Raji (cell line): Measurements from ENCODE around the gene KIF4A.
A peak's percentile ranks its signal among the peaks of the same experiment; 100 is the strongest.

Source experiments
- POLR2A ChIP-seq: IDR thresholded peaks from 2 replicates; pipeline ENCODE4 v1.6.1; 2011; ENCODE audit warnings: low read depth, low read length, control low read depth; ENCODE audit not compliant: insufficient read depth

KIF4A gene

GRCh38 chrX:70289793-70290770 lies at the start of gene KIF4A, which contains the start of gene PDZD11:
Gene KIF4A, plus strand, starts transcription at chrX:70290104. Its CDS starts 355 bp downstream, at chrX:70290459.
Gene PDZD11, minus strand, starts transcription at chrX:70289927. Its CDS starts 586 bp downstream, at chrX:70289341.
- peak; percentile 77 for TF ChIP-seq POLR2A

GRCh38 chrX:70240751-70241150 lies 49.2 kb upstream of the KIF4A start:
- TF ChIP-seq POLR2A, result no peak

GRCh38 chrX:70241501-70241900 lies 48.4 kb upstream of the KIF4A start:
- TF ChIP-seq POLR2A, result no peak

GRCh38 chrX:70244881-70245280 lies 45.0 kb upstream of the KIF4A start:
- TF ChIP-seq POLR2A, result no peak

GRCh38 chrX:70247252-70247651 lies 42.7 kb upstream of the KIF4A start:
- TF ChIP-seq POLR2A, result no peak

- TF ChIP-seq POLR2A, result no peak
Measured at GRCh38 chrX:70252491-70252890, 37.4 kb upstream of the KIF4A start.

- TF ChIP-seq POLR2A, result no peak
Measured at GRCh38 chrX:70253377-70254062, 36.4 kb upstream of the KIF4A start.

- TF ChIP-seq POLR2A, result no peak
Measured at GRCh38 chrX:70254063-70254400, 35.9 kb upstream of the KIF4A start.

GRCh38 chrX:70254909-70255308 lies 35.0 kb upstream of the KIF4A start:
- TF ChIP-seq POLR2A, result no peak

GRCh38 chrX:70255452-70255851 lies 34.5 kb upstream of the KIF4A start:
- TF ChIP-seq POLR2A, result no peak

- TF ChIP-seq POLR2A, result no peak
Measured at GRCh38 chrX:70257423-70258288, 32.2 kb upstream of the KIF4A start.

- TF ChIP-seq POLR2A, result no peak
Measured at GRCh38 chrX:70260104-70260503, 29.8 kb upstream of the KIF4A start, which contains the start of gene P2RY4. Gene P2RY4, minus strand, starts transcription at chrX:70260204. Its CDS starts 580 bp downstream, at chrX:70259624.

- TF ChIP-seq POLR2A, result no peak
Measured at GRCh38 chrX:70262952-70263567, 26.8 kb upstream of the KIF4A start.

GRCh38 chrX:70264784-70265183 lies 25.1 kb upstream of the KIF4A start:
- no peak for TF ChIP-seq POLR2A
